HepG2 (cell line): Measurements from ENCODE around the gene SLC39A1. TPM values are rescaled to one million over a fixed set of nuclear protein-coding genes. Genes with fewer than 3 reads are reported as not detected.

Experiments
- CBFB ChIP-seq: sonication (generic); formaldehyde crosslinking; IDR thresholded peaks from 2 replicates; pipeline ENCODE4 v1.4.0; 2020; ENCODE audit warnings: missing genetic modification reagents
- ERF ChIP-seq: IDR thresholded peaks from 2 replicates; pipeline ENCODE4 v1.6.1; 2018; ENCODE audit warnings: missing biosample characterization, missing genetic modification reagents
- KLF12 ChIP-seq: sonication (generic); formaldehyde crosslinking; IDR thresholded peaks from 2 replicates; pipeline ENCODE4 v1.4.0; 2020; ENCODE audit warnings: missing genetic modification reagents, borderline replicate concordance
- KMT2B ChIP-seq: IDR thresholded peaks from 2 replicates; pipeline ENCODE4 v1.6.1; 2016; ENCODE audit warnings: missing genetic modification reagents, missing compliant biosample characterization
- PREB ChIP-seq: sonication (generic); formaldehyde crosslinking; IDR thresholded peaks from 2 replicates; pipeline ENCODE4 v1.4.0; 2020; ENCODE audit warnings: missing genetic modification reagents
- SMYD3 ChIP-seq: sonication (generic); formaldehyde crosslinking; IDR thresholded peaks from 2 replicates; pipeline ENCODE4 v1.8.1; 2023; ENCODE audit warnings: mild to moderate bottlenecking, missing genetic modification reagents
- ZNF264 ChIP-seq: sonication (generic); formaldehyde crosslinking; IDR thresholded peaks from 2 replicates; pipeline ENCODE4 v1.4.0; 2020; ENCODE audit warnings: missing genetic modification reagents
- ZNF329 ChIP-seq: sonication (generic); formaldehyde crosslinking; IDR thresholded peaks from 2 replicates; pipeline ENCODE4 v1.9.0; 2021; ENCODE audit warnings: low read depth, mild to moderate bottlenecking, missing genetic modification reagents
- ZNF367 ChIP-seq: sonication (generic); formaldehyde crosslinking; IDR thresholded peaks from 2 replicates; pipeline ENCODE4 v1.4.0; 2020; ENCODE audit warnings: missing genetic modification reagents, borderline replicate concordance
- ZNF513 ChIP-seq: sonication (generic); formaldehyde crosslinking; conservative IDR thresholded peaks from 2 replicates; pipeline ENCODE4 v1.5.0; 2020; ENCODE audit warnings: missing genetic modification reagents
- ZNF543 ChIP-seq: sonication (generic); formaldehyde crosslinking; IDR thresholded peaks from 2 replicates; pipeline ENCODE4 v1.4.0; 2020; ENCODE audit warnings: mild to moderate bottlenecking, missing genetic modification reagents
- ZNF646 ChIP-seq: sonication (generic); formaldehyde crosslinking; IDR thresholded peaks from 2 replicates; pipeline ENCODE4 v1.9.0; 2021; ENCODE audit warnings: mild to moderate bottlenecking, missing genetic modification reagents
- ZNF747 ChIP-seq: sonication (generic); formaldehyde crosslinking; IDR thresholded peaks from 2 replicates; pipeline ENCODE4 v1.8.1; 2023; ENCODE audit warnings: missing genetic modification reagents, mild to moderate bottlenecking, borderline replicate concordance
- ZNF800 ChIP-seq: sonication (generic); formaldehyde crosslinking; IDR thresholded peaks from 2 replicates; pipeline ENCODE4 v1.4.0; 2020; ENCODE audit warnings: missing genetic modification reagents
- ZSCAN30 ChIP-seq: sonication (generic); formaldehyde crosslinking; IDR thresholded peaks from 2 replicates; pipeline ENCODE4 v1.5.0; 2020; ENCODE audit warnings: mild to moderate bottlenecking, missing genetic modification reagents
- ZXDC ChIP-seq: sonication (generic); formaldehyde crosslinking; IDR thresholded peaks from 2 replicates; pipeline ENCODE4 v1.5.0; 2020; ENCODE audit warnings: mild to moderate bottlenecking, missing genetic modification reagents
- polyA plus RNA-seq, 8 experiments: library from polyadenylated mRNA; depleted of rRNA in 3 of 8; stranded (reverse) in 7 of 8; unstranded in 1 of 8; fragments of >200 nt; fragmentation: Illumina TruSeq in 4 of 8; extraction: Trizol in 4 of 8; gene quantifications; 2 replicates each; pipeline versions ENCODE4 v1.2.1 to v1.2.3, GENCODE V29; 2011 to 2016; ENCODE audit warnings: low read depth in 4 of 8, missing spikeins in 1 of 8, mixed read lengths in 1 of 8; ENCODE audit not compliant: insufficient read depth in 1 of 8
- total RNA-seq, 5 experiments: library from RNA; depleted of rRNA; stranded (reverse); fragments of >200 nt; fragmentation: Illumina TruSeq; extraction: Trizol; gene quantifications; 2 replicates each; pipeline ENCODE4 v1.2.3, GENCODE V29; 2016; ENCODE audit warnings: low read depth in 1 of 5

Gene SLC39A1
- total and polyA plus RNA-seq, 2 of the 13 experiments (the other 11 are each of a cell fraction or from before 2014, with no cell fraction given), result 71.2 to 78.4 TPM

GRCh38 chr1:153946622-153947241 lies 16.6 kb downstream of the SLC39A1 start, which contains the start of gene DENND4B (continued):
- TF ChIP-seq CBFB (CRISPR knock-in tag), result peak; percentile 45; the same call in 1 of the 2 replicates
- no peak for TF ChIP-seq PREB
- no peak for TF ChIP-seq ZNF513
- no peak for TF ChIP-seq ZNF367 (CRISPR knock-in tag)
- no peak for TF ChIP-seq ZNF646
- TF ChIP-seq ZNF543 (CRISPR knock-in tag), result peak; percentile 58; the same call in 1 of the 2 replicates
- 0 out of 2 replicates have a peak, but pooled peaks have one; percentile 37 for TF ChIP-seq ZSCAN30 (CRISPR knock-in tag)
- no peak for TF ChIP-seq ZNF800
- no peak for TF ChIP-seq ZNF264 (CRISPR knock-in tag)
- TF ChIP-seq SMYD3 (CRISPR knock-in tag), result no peak
- TF ChIP-seq KLF12 (CRISPR knock-in tag), result peak; percentile 55; the same call in 1 of the 2 replicates
- TF ChIP-seq ZNF329 (CRISPR knock-in tag), result no peak
- TF ChIP-seq ZXDC, result no peak
- TF ChIP-seq KMT2B (CRISPR knock-in tag), result no peak
- peak; percentile 76; the same call in 1 of the 2 replicates for TF ChIP-seq ERF (CRISPR knock-in tag)
- TF ChIP-seq ZNF747 (CRISPR knock-in tag), result peak; percentile 68; the same call in 1 of the 2 replicates
